ENCODE results near the gene ALDH1A1. TPM values are rescaled to one million over a fixed set of nuclear protein-coding genes. Genes with fewer than 3 reads are reported as not detected.

The ALDH1A1 gene
- total RNA-seq, 1 donor from 2014 or later: 1.5 TPM

DNA sequence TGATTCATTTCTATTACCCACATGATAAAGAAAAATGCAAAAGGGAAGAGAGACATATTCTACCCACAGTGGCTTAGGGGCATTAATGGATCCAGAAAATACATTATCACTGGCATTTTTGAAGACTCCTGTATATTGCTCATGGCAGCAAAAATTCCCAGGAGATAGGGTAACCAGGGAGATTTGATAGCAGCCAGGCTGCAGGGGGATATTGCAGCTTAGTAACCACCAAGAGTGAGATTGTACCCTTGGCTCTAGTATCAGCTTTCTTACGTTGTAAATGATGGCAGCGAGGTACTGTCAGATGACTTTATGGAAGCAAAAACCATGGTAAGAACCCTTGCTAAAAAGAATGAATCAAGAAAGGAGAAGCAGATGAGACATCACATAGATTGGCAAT is 19.8 kb upstream of the ALDH1A1 start:
- H3K4me2 ChIP-seq (ENCODE audit: low read length): no peak overlapping the region
- FAIRE-seq (no peak), DNase-seq (ENCODE audit: low read depth) (no peak)
- TF ChIP-seq, protein P1, sequence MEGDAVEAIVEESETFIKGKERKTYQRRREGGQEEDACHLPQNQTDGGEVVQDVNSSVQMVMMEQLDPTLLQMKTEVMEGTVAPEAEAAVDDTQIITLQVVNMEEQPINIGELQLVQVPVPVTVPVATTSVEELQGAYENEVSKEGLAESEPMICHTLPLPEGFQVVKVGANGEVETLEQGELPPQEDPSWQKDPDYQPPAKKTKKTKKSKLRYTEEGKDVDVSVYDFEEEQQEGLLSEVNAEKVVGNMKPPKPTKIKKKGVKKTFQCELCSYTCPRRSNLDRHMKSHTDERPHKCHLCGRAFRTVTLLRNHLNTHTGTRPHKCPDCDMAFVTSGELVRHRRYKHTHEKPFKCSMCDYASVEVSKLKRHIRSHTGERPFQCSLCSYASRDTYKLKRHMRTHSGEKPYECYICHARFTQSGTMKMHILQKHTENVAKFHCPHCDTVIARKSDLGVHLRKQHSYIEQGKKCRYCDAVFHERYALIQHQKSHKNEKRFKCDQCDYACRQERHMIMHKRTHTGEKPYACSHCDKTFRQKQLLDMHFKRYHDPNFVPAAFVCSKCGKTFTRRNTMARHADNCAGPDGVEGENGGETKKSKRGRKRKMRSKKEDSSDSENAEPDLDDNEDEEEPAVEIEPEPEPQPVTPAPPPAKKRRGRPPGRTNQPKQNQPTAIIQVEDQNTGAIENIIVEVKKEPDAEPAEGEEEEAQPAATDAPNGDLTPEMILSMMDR (IDR thresholded peaks at IDR 0.05; ENCODE audit: insufficient read depth, low read depth, low read length): no peak
- TF ChIP-seq EZH2 (IDR thresholded peaks at IDR 0.05; ENCODE audit: insufficient read depth, low read length): no peak
- no peaks in the 10 kb centered on the region for H3K4me1 ChIP-seq (ENCODE audit: insufficient read depth, low read length)
- Mint-ChIP-seq H3K36me3 (ENCODE audit: low read depth, unreplicated experiment) (no peaks in the 10 kb centered on the region), H3K4me1 (ENCODE audit: low read depth, unreplicated experiment) (no peaks in the 10 kb centered on the region), H3K9me3 (ENCODE audit: unreplicated experiment) (no peaks in the 10 kb centered on the region), H3K4me3 (ENCODE audit: unreplicated experiment) (no peak overlapping the region), H3K27ac (ENCODE audit: unreplicated experiment) (no peak overlapping the region), H3K27me3 (ENCODE audit: low read depth, unreplicated experiment) (no peaks in the 10 kb centered on the region)
- no peaks in the 10 kb centered on the region for H3K27me3 ChIP-seq (ENCODE audit: insufficient read depth, low read length)
- no peak overlapping the region for H3K4me3 ChIP-seq (ENCODE audit: insufficient read depth, low read depth, low read length)
- no peaks in the 10 kb centered on the region for H3K79me2 ChIP-seq (ENCODE audit: insufficient read depth, low read length)
- no peaks in the 10 kb centered on the region for H3K9me3 ChIP-seq (ENCODE audit: insufficient read depth, low read depth, low read length)
- no peak overlapping the region for H3K27ac ChIP-seq (ENCODE audit: low read depth, low read length)
- no peak overlapping the region for H3K9ac ChIP-seq (ENCODE audit: low read length)
- H2AFZ ChIP-seq (ENCODE audit: low read depth, low read length): no peak overlapping the region
- no peaks in the 10 kb centered on the region for H3K36me3 ChIP-seq (ENCODE audit: insufficient read depth, low read length)
- H4K20me1 ChIP-seq (ENCODE audit: insufficient read depth, low read length): no peaks in the 10 kb centered on the region

DNA sequence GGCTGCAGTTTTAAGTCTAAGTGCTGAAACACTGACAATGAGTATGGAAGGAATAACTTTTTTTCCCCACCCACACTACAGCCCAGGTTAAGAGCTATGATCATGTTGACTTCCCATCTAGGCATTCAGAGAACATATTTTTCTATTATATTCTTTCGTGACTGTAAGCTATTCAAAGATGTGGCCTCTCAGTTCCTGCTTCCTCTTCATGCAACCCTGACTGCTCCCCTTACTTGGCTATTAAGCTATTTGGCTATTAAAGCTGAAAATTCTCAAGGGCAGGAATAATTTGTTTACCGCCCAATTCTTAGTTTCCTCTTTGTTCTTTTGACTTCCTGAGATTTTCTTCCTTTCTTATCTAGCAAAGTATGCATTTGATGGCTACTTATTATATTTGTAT is 18.6 kb upstream of the ALDH1A1 start:
- no peaks in the 10 kb centered on the region for H3K36me3 Mint-ChIP-seq (ENCODE audit: low read depth, unreplicated experiment)
- Histone ChIP-seq H3K4me3 (ENCODE audit: insufficient read depth, low read depth, low read length) (no peak overlapping the region), H2AFZ (ENCODE audit: low read depth, low read length) (no peak overlapping the region), H3K27ac (ENCODE audit: low read depth, low read length) (no peak overlapping the region), H3K4me1 (ENCODE audit: insufficient read depth, low read length) (no peaks in the 10 kb centered on the region), H4K20me1 (ENCODE audit: insufficient read depth, low read length) (no peaks in the 10 kb centered on the region), H3K9me3 (ENCODE audit: insufficient read depth, low read depth, low read length) (no peaks in the 10 kb centered on the region), H3K4me2 (ENCODE audit: low read length) (no peak overlapping the region), H3K27me3 (ENCODE audit: insufficient read depth, low read length) (no peaks in the 10 kb centered on the region), H3K9ac (ENCODE audit: low read length) (no peak overlapping the region), H3K36me3 (ENCODE audit: insufficient read depth, low read length) (no peaks in the 10 kb centered on the region), H3K79me2 (ENCODE audit: insufficient read depth, low read length) (no peaks in the 10 kb centered on the region)
- no peak overlapping the region for H3K4me3 Mint-ChIP-seq (ENCODE audit: unreplicated experiment)
- H3K9me3 Mint-ChIP-seq (ENCODE audit: unreplicated experiment): no peaks in the 10 kb centered on the region
- FAIRE-seq (no peak), DNase-seq (ENCODE audit: low read depth) (no peak)
- H3K4me1 Mint-ChIP-seq (ENCODE audit: low read depth, unreplicated experiment): no peaks in the 10 kb centered on the region
- TF ChIP-seq, protein P1 (IDR thresholded peaks at IDR 0.05; ENCODE audit: insufficient read depth, low read depth, low read length): no peak
- TF ChIP-seq EZH2 (IDR thresholded peaks at IDR 0.05; ENCODE audit: insufficient read depth, low read length): no peak
- H3K27ac Mint-ChIP-seq (ENCODE audit: unreplicated experiment): no peak overlapping the region
- H3K27me3 Mint-ChIP-seq (ENCODE audit: low read depth, unreplicated experiment): no peaks in the 10 kb centered on the region

DNA sequence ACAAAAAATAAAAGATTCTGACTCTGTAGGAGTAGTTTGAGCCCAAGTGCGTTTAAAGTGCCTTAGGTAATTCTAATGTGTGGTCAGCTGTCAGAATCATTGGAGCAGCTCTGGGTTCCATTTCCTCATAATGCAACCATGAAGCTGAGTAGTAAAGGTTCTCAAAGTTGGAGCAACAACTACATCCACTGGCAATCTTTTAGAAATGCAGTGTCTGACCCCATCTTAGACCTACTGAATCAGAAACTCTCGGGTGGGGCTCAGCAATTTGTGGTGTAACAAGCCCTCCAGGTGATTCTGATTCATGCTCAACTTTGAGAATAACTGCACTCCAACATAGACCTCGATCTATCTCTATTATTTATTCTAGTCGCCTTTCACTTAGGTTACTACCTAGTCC is 7.6 kb upstream of the ALDH1A1 start:
- no peaks in the 10 kb centered on the region for H3K9me3 ChIP-seq (ENCODE audit: insufficient read depth, low read depth, low read length)
- H3K27me3 ChIP-seq (ENCODE audit: insufficient read depth, low read length): no peaks in the 10 kb centered on the region
- FAIRE-seq: no peak
- no peak overlapping the region for H3K9ac ChIP-seq (ENCODE audit: low read length)
- H3K36me3 ChIP-seq (ENCODE audit: insufficient read depth, low read length): no peaks in the 10 kb centered on the region
- no peaks in the 10 kb centered on the region for H3K36me3 Mint-ChIP-seq (ENCODE audit: low read depth, unreplicated experiment)
- no peaks in the 10 kb centered on the region for H3K4me1 ChIP-seq (ENCODE audit: insufficient read depth, low read length)
- no peak overlapping the region for H3K4me3 Mint-ChIP-seq (ENCODE audit: unreplicated experiment)
- H3K4me1 Mint-ChIP-seq (ENCODE audit: low read depth, unreplicated experiment): no peaks in the 10 kb centered on the region
- no peaks in the 10 kb centered on the region for H4K20me1 ChIP-seq (ENCODE audit: insufficient read depth, low read length)
- no peak overlapping the region for H3K4me2 ChIP-seq (ENCODE audit: low read length)
- peaks cover 7% of the 10 kb centered on the region for H3K9me3 Mint-ChIP-seq (ENCODE audit: unreplicated experiment)
- no peak overlapping the region for H3K27ac ChIP-seq (ENCODE audit: low read depth, low read length)
- H2AFZ ChIP-seq (ENCODE audit: low read depth, low read length): no peak overlapping the region
- H3K27me3 Mint-ChIP-seq (ENCODE audit: low read depth, unreplicated experiment): no peaks in the 10 kb centered on the region
- H3K79me2 ChIP-seq (ENCODE audit: insufficient read depth, low read length): no peaks in the 10 kb centered on the region
- DNase-seq (ENCODE audit: low read depth): no peak
- no peak overlapping the region for H3K4me3 ChIP-seq (ENCODE audit: insufficient read depth, low read depth, low read length)
- no peak overlapping the region for H3K27ac Mint-ChIP-seq (ENCODE audit: unreplicated experiment)
- TF ChIP-seq, protein P1 (IDR thresholded peaks at IDR 0.05; ENCODE audit: insufficient read depth, low read depth, low read length): no peak
- no peak for TF ChIP-seq EZH2 (IDR thresholded peaks at IDR 0.05; ENCODE audit: insufficient read depth, low read length)

Measured in astrocyte (in vitro differentiated cells and primary cell).